IMR-90 (cell line): ENCODE results near the gene DHFR. TPM values are rescaled to one million over a fixed set of nuclear protein-coding genes. Genes with fewer than 3 reads are reported as not detected.

Experiments used
- ATAC-seq: fragments of 200-7000 bp; cut with Tn5 transposase; 2 replicates; pipeline ENCODE4 v1.9.1; 2020; ENCODE audit warnings: low read depth, mild to moderate bottlenecking, moderate library complexity
- BruUV-seq: library from RNA; stranded (reverse); fragments of 400-500 nt; replicated peaks from 2 replicates; lab custom pipeline; 2021; lab: Mats Ljungman, UMichigan
- CTCF ChIA-PET: fragments of 300-600 bp; formaldehyde crosslinking; extraction: SDS; loops from one replicate; lab custom pipeline; 2021; ENCODE audit warnings: antibody characterized with exemption; lab: Yijun Ruan, JAX
- POLR2A ChIA-PET: fragments of 300-600 bp; sonication (Branson Sonifier 250); formaldehyde crosslinking; loops from one replicate; lab custom pipeline; 2022; ENCODE audit warnings: antibody characterized with exemption; ENCODE audit not compliant: unreplicated experiment; lab: Charles Lee
- DNase-seq: peaks from one replicate; pipeline ENCODE4 v3.0.0; 2013
- H2AFZ ChIP-seq: replicated peaks from 2 replicates; pipeline ENCODE3; 2013; ENCODE audit warnings: low read length, mild to moderate bottlenecking; ENCODE audit not compliant: poor library complexity
- H2AK5ac ChIP-seq: 2 replicates; pipeline ENCODE4 v1.6.1; 2013; ENCODE audit warnings: low read depth, low read length, inconsistent platforms
- H2AK9ac ChIP-seq: replicated peaks from 2 replicates; pipeline ENCODE3; 2013; ENCODE audit warnings: mild to moderate bottlenecking, low read depth, low read length, moderate library complexity; ENCODE audit not compliant: poor library complexity
- H2BK120ac ChIP-seq: 2 replicates; pipeline ENCODE4 v1.6.1; 2013; ENCODE audit warnings: low read depth, low read length, inconsistent platforms
- H2BK15ac ChIP-seq: 3 replicates; pipeline ENCODE4 v1.6.1; 2013; ENCODE audit warnings: low read depth, low read length, inconsistent platforms
- H2BK20ac ChIP-seq: 2 replicates; pipeline ENCODE4 v1.6.1; 2013; ENCODE audit warnings: low read depth, mild to moderate bottlenecking, inconsistent platforms, low read length, moderate library complexity
- H2BK5ac ChIP-seq: 2 replicates; pipeline ENCODE4 v1.6.1; 2013; ENCODE audit warnings: mild to moderate bottlenecking, low read depth, low read length, inconsistent platforms; ENCODE audit not compliant: poor library complexity, severe bottlenecking
- H3K14ac ChIP-seq: replicated peaks from 2 replicates; pipeline ENCODE4 v1.6.1; 2013; ENCODE audit warnings: low read depth, low read length, inconsistent platforms
- H3K18ac ChIP-seq: 2 replicates; pipeline ENCODE4 v1.6.1; 2013; ENCODE audit warnings: low read depth, low read length, control low read depth
- H3K23ac ChIP-seq: 2 replicates; pipeline ENCODE4 v1.6.1; 2013; ENCODE audit warnings: low read depth, low read length, inconsistent platforms
- H3K27ac ChIP-seq: 2 replicates; pipeline ENCODE4 v1.5.1; 2013; ENCODE audit warnings: mild to moderate bottlenecking, control low read depth, low read length; ENCODE audit not compliant: insufficient read depth
- H3K27me3 ChIP-seq: 2 replicates; pipeline ENCODE4 v1.6.1; 2013; ENCODE audit warnings: low read length; ENCODE audit not compliant: control insufficient read depth, insufficient read depth
- H3K36me3 ChIP-seq: 2 replicates; pipeline ENCODE4 v1.6.1; 2013; ENCODE audit warnings: low read length, mixed read lengths; ENCODE audit not compliant: control insufficient read depth, insufficient read depth
- H3K4ac ChIP-seq: 2 replicates; pipeline ENCODE4 v1.6.1; 2013; ENCODE audit warnings: low read depth, low read length, inconsistent platforms
- H3K4me1 ChIP-seq: 2 replicates; pipeline ENCODE4 v1.6.1; 2013; ENCODE audit warnings: low read length, mixed read lengths; ENCODE audit not compliant: control insufficient read depth, insufficient read depth
- H3K4me2 ChIP-seq: 2 replicates; pipeline ENCODE4 v1.6.1; 2013; ENCODE audit warnings: low read depth, mild to moderate bottlenecking, control low read depth, low read length, moderate library complexity
- H3K4me3 ChIP-seq: 2 replicates; pipeline ENCODE4 v1.5.1; 2013; ENCODE audit warnings: low read depth, mild to moderate bottlenecking, control low read depth, low read length, moderate library complexity; ENCODE audit not compliant: insufficient read depth
- H3K56ac ChIP-seq: 2 replicates; pipeline ENCODE4 v1.6.1; 2013; ENCODE audit warnings: low read length, inconsistent platforms; ENCODE audit not compliant: insufficient read depth; ENCODE audit errors: extremely low read depth
- H3K79me1 ChIP-seq, 2 experiments: 2 replicates each; pipeline ENCODE4 v1.6.1; 2013; ENCODE audit warnings: low read length in 2 of 2, inconsistent platforms in 1 of 2, low read depth in 1 of 2
- H3K9ac ChIP-seq: 2 replicates; pipeline ENCODE4 v1.6.1; 2013; ENCODE audit warnings: low read depth, low read length, control low read depth
- H3K9me1 ChIP-seq: 2 replicates; pipeline ENCODE4 v1.6.1; 2013; ENCODE audit warnings: low read length, inconsistent platforms; ENCODE audit not compliant: insufficient read depth
- H3K9me3 ChIP-seq: 2 replicates; pipeline ENCODE4 v1.6.1; 2013; ENCODE audit warnings: low read length; ENCODE audit not compliant: control insufficient read depth, insufficient read depth
- H4K20me1 ChIP-seq: 2 replicates; pipeline ENCODE4 v1.6.1; 2013; ENCODE audit warnings: low read length, inconsistent platforms; ENCODE audit not compliant: insufficient read depth
- H4K5ac ChIP-seq: 2 replicates; pipeline ENCODE4 v1.6.1; 2013; ENCODE audit warnings: mild to moderate bottlenecking, low read depth, low read length, control low read depth
- H4K8ac ChIP-seq, 2 experiments: 2 replicates each; pipeline ENCODE4 v1.6.1; 2013; ENCODE audit warnings: low read depth in 2 of 2, low read length in 2 of 2, control low read depth in 1 of 2, inconsistent platforms in 1 of 2
- H4K91ac ChIP-seq: 2 replicates; pipeline ENCODE4 v1.6.1; 2013; ENCODE audit warnings: low read depth, low read length, inconsistent platforms; ENCODE audit not compliant: insufficient read depth
- BHLHE40 ChIP-seq: fragments of 150-350 bp; IDR thresholded peaks from 2 replicates; pipeline ENCODE4 v1.6.1; 2016; ENCODE audit warnings: mild to moderate bottlenecking, low read depth, low read length
- CTCF ChIP-seq: conservative IDR thresholded peaks from 2 replicates; pipeline ENCODE4 v1.5.1; 2012; ENCODE audit warnings: mild to moderate bottlenecking, low read depth, low read length, improper control_type of control experiment
- FOS ChIP-seq: fragments of 150-350 bp; IDR thresholded peaks from 2 replicates; pipeline ENCODE4 v1.6.1; 2016; ENCODE audit warnings: low read depth, low read length
- MAZ ChIP-seq: IDR thresholded peaks from 2 replicates; pipeline ENCODE4 v1.6.1; 2012; ENCODE audit warnings: low read depth, mild to moderate bottlenecking, low read length, improper control_type of control experiment, moderate library complexity, borderline replicate concordance
- MXI1 ChIP-seq: IDR thresholded peaks from 2 replicates; pipeline ENCODE4 v1.6.1; 2012; ENCODE audit warnings: low read depth, mild to moderate bottlenecking, low read length, moderate library complexity, borderline replicate concordance
- RCOR1 ChIP-seq: IDR thresholded peaks from 2 replicates; pipeline ENCODE4 v1.6.1; 2012; ENCODE audit warnings: mild to moderate bottlenecking, low read length, improper control_type of control experiment; ENCODE audit not compliant: insufficient replicate concordance
- RFX5 ChIP-seq: IDR thresholded peaks from 2 replicates; pipeline ENCODE4 v1.8.0; 2012; ENCODE audit warnings: low read depth, mild to moderate bottlenecking, low read length, moderate library complexity
- WGBS, 2 experiments: methylation state at CpG; one replicate each; pipeline versions ENCODE4 v1.1.5 to v1.1.7; 2013; ENCODE audit warnings: missing lambda C conversion rate in 2 of 2; ENCODE audit not compliant: insufficient read length in 1 of 2; ENCODE audit errors: extremely low coverage in 2 of 2; 5-methylcytosine and 5-hydroxymethylcytosine counted together
- dilution Hi-C: fragments of 300-500 bp; cut with HindIII; formaldehyde crosslinking; loops from one replicate; pipeline ENCODE4 v1.14.3; 2018; ENCODE audit warnings: low sequenced_read_pairs; ENCODE audit not compliant: unreplicated experiment
- in situ Hi-C: fragments of 300-500 bp; cut with MboI; formaldehyde crosslinking; loops from 3 replicates; pipeline ENCODE4 v1.14.3; 2019; ENCODE audit warnings: low sequenced_read_pairs, inconsistent platforms, mixed read lengths
- intact Hi-C: fragments of 100-400 bp; cut with micrococcal nuclease; formaldehyde crosslinking; loops from 2 replicates; pipeline ENCODE4 v1.10.0; 2022
- polyA plus RNA-seq, 3 experiments: library from polyadenylated mRNA; depleted of rRNA; stranded (reverse); fragments of >200 nt; gene quantifications; 2 replicates each; pipeline ENCODE4 v1.2.3, GENCODE V29; 2012; ENCODE audit warnings: low replicate concordance in 1 of 3
- total RNA-seq: library from RNA; depleted of rRNA; stranded (reverse); fragments of >200 nt; gene quantifications from 2 replicates; pipeline ENCODE4 v1.2.3, GENCODE V29; 2012

The DHFR gene
- total and polyA plus RNA-seq, 2 of the 4 experiments (the other 2 are of a cell fraction), result 20.6 to 29.4 TPM

DNA sequence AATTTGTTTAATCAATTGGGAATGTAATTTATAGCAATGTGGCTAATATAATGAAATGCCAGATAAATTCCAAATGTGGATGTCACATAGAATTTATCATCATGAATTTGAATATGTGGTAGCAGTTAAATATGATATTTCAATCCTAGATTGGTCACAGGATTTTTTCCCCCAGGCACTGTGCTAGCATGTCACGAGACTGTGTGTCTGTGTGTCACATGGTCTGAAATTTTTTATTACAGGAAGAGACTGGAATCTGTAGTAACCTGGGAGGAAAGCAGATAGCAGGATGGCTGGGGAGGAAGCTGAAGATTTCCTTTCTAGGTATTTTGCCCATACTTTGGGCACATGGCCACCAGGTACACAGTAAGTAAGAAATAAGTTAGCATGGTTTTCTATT lies 35.7 kb downstream of the DHFR start:
- in situ Hi-C loops (no loop called here), dilution Hi-C loops (no loop called here), intact Hi-C loops (no loop called here)
- H3K4me2 ChIP-seq, result no peak overlapping the region
- WGBS, 2 experiments, result 83% methylated on average over 1 of the region's 1 CpG; no CpG with 5 or more reads in 1 of the 2 experiments
- H4K91ac ChIP-seq, result no peak overlapping the region
- ATAC-seq, result no peak
- no peak for DNase-seq
- H3K4ac ChIP-seq, result no peak overlapping the region
- no peaks in the 10 kb centered on the region for H3K36me3 ChIP-seq
- no TSS peak for BruUV-seq
- H3K79me1 ChIP-seq, result no peaks in the 10 kb centered on the region
- no peak overlapping the region for H3K56ac ChIP-seq
- no peak overlapping the region for H2BK20ac ChIP-seq
- H4K8ac ChIP-seq, result no peak overlapping the region
- no peaks in the 10 kb centered on the region for H4K20me1 ChIP-seq
- H2BK120ac ChIP-seq, result no peak overlapping the region
- no peak overlapping the region for H2BK5ac ChIP-seq
- no peak overlapping the region for H3K4me3 ChIP-seq
- no peaks in the 10 kb centered on the region for H3K9me3 ChIP-seq
- H3K9ac ChIP-seq, result no peak overlapping the region
- no peak overlapping the region for H3K23ac ChIP-seq
- H2AK5ac ChIP-seq, result no peak overlapping the region
- ChIA-PET POLR2A (no interaction called here), CTCF (no interaction called here)
- no peaks in the 10 kb centered on the region for H3K4me1 ChIP-seq
- H3K27me3 ChIP-seq, result no peaks in the 10 kb centered on the region
- no peak overlapping the region for H2BK15ac ChIP-seq
- no peak overlapping the region for H2AFZ ChIP-seq
- no peak overlapping the region for H2AK9ac ChIP-seq
- H3K18ac ChIP-seq, result no peak overlapping the region
- H3K27ac ChIP-seq, result no peak overlapping the region
- no peak overlapping the region for H3K14ac ChIP-seq
- TF ChIP-seq RCOR1 (no peak), BHLHE40 (no peak), CTCF (no peak), FOS (no peak), RFX5 (no peak), MAZ (no peak), MXI1 (no peak)
- H3K9me1 ChIP-seq, result 0 out of 2 replicates have a peak, but pooled peaks cover 7% of the 10 kb centered on the region
- H4K5ac ChIP-seq, result no peak overlapping the region
